Liver (tissue), 9 donors: ENCODE data around the gene PDE9A. TPM values are rescaled to one million over a fixed set of nuclear protein-coding genes. Genes with fewer than 3 reads are reported as not detected.

Experiments
- DNase-seq: peaks from one replicate; pipeline ENCODE4 v3.0.0-alpha.2; 2017; ENCODE audit warnings: low spot score
- H3K27ac ChIP-seq, 2 donors: one replicate each; pipeline ENCODE4 v1.7.0; 2013; ENCODE audit warnings: inconsistent platforms in 2 of 2, low read length in 2 of 2, control low read depth in 1 of 2, low read depth in 1 of 2, mild to moderate bottlenecking in 1 of 2
- H3K27me3 ChIP-seq, 4 donors: one replicate each; pipeline versions ENCODE4 v1.6.1 to v1.7.0; 2013; ENCODE audit warnings: low read length in 3 of 4, inconsistent platforms in 1 of 4, mild to moderate bottlenecking in 1 of 4, moderate library complexity in 1 of 4; ENCODE audit not compliant: control insufficient read depth in 4 of 4, insufficient read depth in 4 of 4
- H3K36me3 ChIP-seq, 4 donors: one replicate each; pipeline versions ENCODE4 v1.6.1 to v1.7.0; 2013; ENCODE audit warnings: low read length in 3 of 4, mild to moderate bottlenecking in 3 of 4, low read depth in 1 of 4, moderate library complexity in 1 of 4; ENCODE audit not compliant: control insufficient read depth in 4 of 4, insufficient read depth in 3 of 4
- H3K4me1 ChIP-seq, 4 donors: one replicate each; pipeline versions ENCODE4 v1.6.1 to v1.7.0; 2013; ENCODE audit warnings: low read length in 3 of 4, mild to moderate bottlenecking in 3 of 4, moderate library complexity in 1 of 4; ENCODE audit not compliant: control insufficient read depth in 4 of 4, insufficient read depth in 4 of 4
- H3K4me3 ChIP-seq, 3 donors: one replicate each; pipeline versions ENCODE4 v1.6.1 to v1.7.0; 2013; ENCODE audit warnings: low read length in 3 of 3, control low read depth in 1 of 3, low read depth in 1 of 3, mild to moderate bottlenecking in 1 of 3
- H3K9ac ChIP-seq, 2 donors: one replicate each; pipeline ENCODE4 v1.7.0; 2013; ENCODE audit warnings: low read length in 2 of 2, mild to moderate bottlenecking in 2 of 2, moderate library complexity in 2 of 2, control low read depth in 1 of 2, low read depth in 1 of 2
- H3K9me3 ChIP-seq, 4 donors: one replicate each; pipeline versions ENCODE4 v1.6.1 to v1.7.0; 2013; ENCODE audit warnings: low read length in 3 of 4; ENCODE audit not compliant: control insufficient read depth in 4 of 4
- FOXA1 ChIP-seq: IDR thresholded peaks from 2 replicates; pipeline ENCODE4 v1.6.1; 2016; ENCODE audit warnings: antibody characterized with exemption
- FOXA2 ChIP-seq: IDR thresholded peaks from 2 replicates; pipeline ENCODE4 v1.6.1; 2016; ENCODE audit warnings: antibody characterized with exemption
- GABPA ChIP-seq, 2 donors: IDR thresholded peaks in 1 of 2; conservative IDR thresholded peaks in 1 of 2; 2 replicates each; pipeline ENCODE4 v1.6.1; 2016; ENCODE audit warnings: antibody characterized with exemption in 2 of 2, mild to moderate bottlenecking in 1 of 2, moderate library complexity in 1 of 2
- HNF4A ChIP-seq, 2 donors: conservative IDR thresholded peaks; 2 replicates each; pipeline ENCODE4 v1.6.1; 2016; ENCODE audit warnings: antibody characterized with exemption in 2 of 2, mild to moderate bottlenecking in 2 of 2
- HNF4G ChIP-seq: IDR thresholded peaks from 2 replicates; pipeline ENCODE4 v1.6.1; 2016; ENCODE audit warnings: antibody characterized with exemption
- JUND ChIP-seq, 2 donors: IDR thresholded peaks; 2 replicates each; pipeline ENCODE4 v1.6.1; 2016; ENCODE audit warnings: antibody characterized with exemption in 2 of 2
- MAX ChIP-seq: IDR thresholded peaks from 2 replicates; pipeline ENCODE4 v1.6.1; 2016; ENCODE audit warnings: antibody characterized with exemption
- NR2F2 ChIP-seq: IDR thresholded peaks from 2 replicates; pipeline ENCODE4 v1.6.1; 2016; ENCODE audit warnings: antibody characterized with exemption
- RAD21 ChIP-seq, 2 donors: IDR thresholded peaks; 2 replicates each; pipeline ENCODE4 v1.6.1; 2016; ENCODE audit warnings: antibody characterized with exemption in 2 of 2, mild to moderate bottlenecking in 2 of 2
- REST ChIP-seq: IDR thresholded peaks from 2 replicates; pipeline ENCODE4 v1.6.1; 2016; ENCODE audit warnings: antibody characterized with exemption, mild to moderate bottlenecking
- SP1 ChIP-seq: IDR thresholded peaks from 2 replicates; pipeline ENCODE4 v1.6.1; 2018; ENCODE audit warnings: antibody characterized with exemption, mild to moderate bottlenecking
- TAF1 ChIP-seq: conservative IDR thresholded peaks from 2 replicates; pipeline ENCODE4 v1.6.1; 2016; ENCODE audit warnings: antibody characterized with exemption, mild to moderate bottlenecking
- YY1 ChIP-seq: IDR thresholded peaks from 2 replicates; pipeline ENCODE4 v1.6.1; 2016; ENCODE audit warnings: antibody characterized with exemption, mild to moderate bottlenecking
- WGBS: extraction: QIAGEN DNeasy Blood & Tissue Kit; methylation state at CpG from one replicate; pipeline ENCODE4 v1.1.7; 2013; 5-methylcytosine and 5-hydroxymethylcytosine counted together
- polyA plus RNA-seq, 2 donors: library from polyadenylated mRNA; stranded (reverse) in 1 of 2; unstranded in 1 of 2; fragments of 200-250 nt in 1 of 2; fragments of >200 nt in 1 of 2; fragmentation: Nextera tagmentation in 1 of 2; extraction: Ambion mirVana in 1 of 2; gene quantifications; one replicate each; pipeline versions ENCODE4 v1.2.1 to v1.2.3, GENCODE V29; 2013 to 2015
- total RNA-seq, 2 donors: library from RNA; depleted of rRNA; stranded (reverse); fragments of >200 nt; gene quantifications; one replicate each; pipeline ENCODE4 v1.2.3, GENCODE V29; 2014
- TF ChIP-seq, protein P1 (sequence below): IDR thresholded peaks from 2 replicates; pipeline ENCODE4 v1.6.1; 2016; ENCODE audit warnings: antibody characterized with exemption
- TF ChIP-seq, protein P2 (sequence below): fragments of 150-350 bp; IDR thresholded peaks from 2 replicates; pipeline ENCODE4 v1.5.1; 2017; ENCODE audit warnings: improper control_type of control experiment, low read depth, low read length; ENCODE audit not compliant: missing input control
- donor health status: healthy.
- donor health status: healthy.
- donor health status: healthy.
- donor health status: healthy.
- donor health status: healthy.

The PDE9A gene
- total and polyA plus RNA-seq, 4 donors = 1.5 to 4.2 (median 2.7) TPM

GRCh38 chr21:42613756-42614155 lies 39.7 kb upstream of the PDE9A start:
- no peak for TF ChIP-seq SP1
- no peak for TF ChIP-seq FOXA1
- no peak for TF ChIP-seq FOXA2
- TF ChIP-seq MAX = no peak
- TF ChIP-seq NR2F2 = no peak
- TF ChIP-seq, protein P1, sequence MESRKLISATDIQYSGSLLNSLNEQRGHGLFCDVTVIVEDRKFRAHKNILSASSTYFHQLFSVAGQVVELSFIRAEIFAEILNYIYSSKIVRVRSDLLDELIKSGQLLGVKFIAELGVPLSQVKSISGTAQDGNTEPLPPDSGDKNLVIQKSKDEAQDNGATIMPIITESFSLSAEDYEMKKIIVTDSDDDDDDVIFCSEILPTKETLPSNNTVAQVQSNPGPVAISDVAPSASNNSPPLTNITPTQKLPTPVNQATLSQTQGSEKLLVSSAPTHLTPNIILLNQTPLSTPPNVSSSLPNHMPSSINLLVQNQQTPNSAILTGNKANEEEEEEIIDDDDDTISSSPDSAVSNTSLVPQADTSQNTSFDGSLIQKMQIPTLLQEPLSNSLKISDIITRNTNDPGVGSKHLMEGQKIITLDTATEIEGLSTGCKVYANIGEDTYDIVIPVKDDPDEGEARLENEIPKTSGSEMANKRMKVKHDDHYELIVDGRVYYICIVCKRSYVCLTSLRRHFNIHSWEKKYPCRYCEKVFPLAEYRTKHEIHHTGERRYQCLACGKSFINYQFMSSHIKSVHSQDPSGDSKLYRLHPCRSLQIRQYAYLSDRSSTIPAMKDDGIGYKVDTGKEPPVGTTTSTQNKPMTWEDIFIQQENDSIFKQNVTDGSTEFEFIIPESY = no peak
- TF ChIP-seq, protein P2, sequence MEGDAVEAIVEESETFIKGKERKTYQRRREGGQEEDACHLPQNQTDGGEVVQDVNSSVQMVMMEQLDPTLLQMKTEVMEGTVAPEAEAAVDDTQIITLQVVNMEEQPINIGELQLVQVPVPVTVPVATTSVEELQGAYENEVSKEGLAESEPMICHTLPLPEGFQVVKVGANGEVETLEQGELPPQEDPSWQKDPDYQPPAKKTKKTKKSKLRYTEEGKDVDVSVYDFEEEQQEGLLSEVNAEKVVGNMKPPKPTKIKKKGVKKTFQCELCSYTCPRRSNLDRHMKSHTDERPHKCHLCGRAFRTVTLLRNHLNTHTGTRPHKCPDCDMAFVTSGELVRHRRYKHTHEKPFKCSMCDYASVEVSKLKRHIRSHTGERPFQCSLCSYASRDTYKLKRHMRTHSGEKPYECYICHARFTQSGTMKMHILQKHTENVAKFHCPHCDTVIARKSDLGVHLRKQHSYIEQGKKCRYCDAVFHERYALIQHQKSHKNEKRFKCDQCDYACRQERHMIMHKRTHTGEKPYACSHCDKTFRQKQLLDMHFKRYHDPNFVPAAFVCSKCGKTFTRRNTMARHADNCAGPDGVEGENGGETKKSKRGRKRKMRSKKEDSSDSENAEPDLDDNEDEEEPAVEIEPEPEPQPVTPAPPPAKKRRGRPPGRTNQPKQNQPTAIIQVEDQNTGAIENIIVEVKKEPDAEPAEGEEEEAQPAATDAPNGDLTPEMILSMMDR = no peak
- TF ChIP-seq RAD21 (IDR thresholded peaks at IDR 0.05) = no peak
- no peaks in the 10 kb centered on the region for H3K9me3 ChIP-seq
- no peaks in the 10 kb centered on the region for H3K27me3 ChIP-seq
- peaks cover 0 to 12% (median 3%) of the 10 kb centered on the region in 4 donors for H3K4me1 ChIP-seq
- no peaks in the 10 kb centered on the region for H3K36me3 ChIP-seq
- H3K27ac ChIP-seq = no peak overlapping the region
- H3K4me3 ChIP-seq = no peak overlapping the region
- no peak overlapping the region for H3K9ac ChIP-seq
- DNase-seq = no peak
- 97% methylated on average over 5 of the region's 5 CpGs for WGBS

DNA sequence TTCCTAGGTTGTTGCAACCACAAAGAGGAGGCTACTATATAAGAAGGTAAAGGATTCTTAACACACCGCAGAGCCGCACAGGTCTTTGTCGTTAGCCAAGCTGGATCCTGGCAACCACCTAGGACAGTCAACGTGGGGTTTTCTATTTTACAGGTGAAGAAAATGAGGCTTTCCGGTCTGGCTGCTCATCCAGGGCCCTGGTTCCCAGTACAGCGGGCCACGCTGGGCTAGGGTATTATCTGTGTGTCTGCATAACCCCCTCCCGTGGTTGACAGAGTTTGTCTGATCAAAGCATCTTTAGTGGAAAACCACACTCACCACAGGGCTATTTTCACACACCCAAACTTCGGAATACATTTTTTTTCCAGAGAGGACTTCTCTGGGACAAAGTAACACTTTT lies 39.0 kb upstream of the PDE9A start:
- H3K4me3 ChIP-seq = no peak overlapping the region
- no peak overlapping the region for H3K27ac ChIP-seq

GRCh38 chr21:42614811-42615351 lies 38.5 kb upstream of the PDE9A start:
- H3K27ac ChIP-seq = no peak overlapping the region
- no peak overlapping the region for H3K4me3 ChIP-seq
- H3K9ac ChIP-seq = no peak overlapping the region
- H3K27me3 ChIP-seq = no peaks in the 10 kb centered on the region
- peak; percentile 52 for DNase-seq
- H3K4me1 ChIP-seq = peaks cover 0 to 12% (median 3%) of the 10 kb centered on the region in 4 donors
- WGBS = 28% methylated on average over 14 of the region's 14 CpGs
- H3K9me3 ChIP-seq = no peaks in the 10 kb centered on the region
- no peaks in the 10 kb centered on the region for H3K36me3 ChIP-seq
- no peak for TF ChIP-seq FOXA1
- no peak for TF ChIP-seq GABPA (IDR thresholded peaks at IDR 0.05 in 1 of 2, conservative IDR thresholded peaks at IDR 0.05 in 1 of 2)
- TF ChIP-seq, protein P1 = no peak
- TF ChIP-seq FOXA2 = no peak
- TF ChIP-seq TAF1 = no peak
- peak; percentile 11 to 27 for TF ChIP-seq HNF4A (conservative IDR thresholded peaks at IDR 0.05)
- TF ChIP-seq YY1 = peak; percentile 91
- no peak for TF ChIP-seq HNF4G
- TF ChIP-seq JUND (IDR thresholded peaks at IDR 0.05) = no peak
- TF ChIP-seq, protein P2 = no peak
- TF ChIP-seq SP1 = peak; percentile 29
- no peak for TF ChIP-seq REST
- TF ChIP-seq NR2F2 = no peak

More for the DNA sequence above, 39.0 kb upstream of the PDE9A start:
- Histone ChIP-seq H3K36me3 (no peaks in the 10 kb centered on the region), H3K9ac (no peak overlapping the region), H3K4me1 (peaks cover 0 to 12% (median 3%) of the 10 kb centered on the region in 4 donors), H3K27me3 (no peaks in the 10 kb centered on the region), H3K9me3 (no peaks in the 10 kb centered on the region)
- TF ChIP-seq TAF1 = no peak
- WGBS = 81% methylated on average over 9 of the region's 9 CpGs
- no peak for DNase-seq
